Muscle of leg (tissue), 11 donors: ENCODE results near the gene CTSD. TPM values are rescaled to one million over a fixed set of nuclear protein-coding genes. Genes with fewer than 3 reads are reported as not detected.

Source experiments
- DNase-seq: peaks from one replicate; pipeline ENCODE4 v3.0.0; 2013
- H3K27ac ChIP-seq: one replicate; pipeline ENCODE4 v1.5.1; 2013; ENCODE audit warnings: mild to moderate bottlenecking, low read length, control low read depth
- H3K27me3 ChIP-seq: one replicate; pipeline ENCODE4 v1.6.1; 2013; ENCODE audit warnings: low read length; ENCODE audit not compliant: control insufficient read depth, insufficient read depth
- H3K36me3 ChIP-seq: one replicate; pipeline ENCODE4 v1.6.1; 2013; ENCODE audit warnings: low read length; ENCODE audit not compliant: control insufficient read depth, insufficient read depth
- H3K4me1 ChIP-seq: one replicate; pipeline ENCODE4 v1.6.1; 2013; ENCODE audit warnings: low read length; ENCODE audit not compliant: control insufficient read depth, insufficient read depth
- H3K4me3 ChIP-seq: one replicate; pipeline ENCODE4 v1.5.1; 2013; ENCODE audit warnings: low read length, control low read depth
- H3K9me3 ChIP-seq: replicated peaks from 2 replicates; pipeline ENCODE4 v1.6.1; 2013; ENCODE audit warnings: low read depth, low read length; ENCODE audit not compliant: control insufficient read depth
- WGBS: methylation state at CpG from one replicate; pipeline ENCODE4 v1.1.5; 2013; ENCODE audit warnings: missing lambda C conversion rate; ENCODE audit not compliant: insufficient coverage; 5-methylcytosine and 5-hydroxymethylcytosine counted together
- polyA plus RNA-seq, 8 donors: library from polyadenylated mRNA; unstranded; fragments of 120-200 nt; gene quantifications; one replicate each; pipeline versions ENCODE4 v1.2.1 to v1.2.3, GENCODE V29; 2013; ENCODE audit warnings: inconsistent platforms in 1 of 8, low replicate concordance in 1 of 8; ENCODE audit not compliant: insufficient read length in 8 of 8, insufficient read depth in 1 of 8
- total RNA-seq: library from RNA; stranded (reverse); fragments of 120-200 nt; gene quantifications from one replicate; pipeline ENCODE4 v1.2.4, GENCODE V29; 2013

Gene CTSD
- total and polyA plus RNA-seq, 9 donors = 56.9 to 120 (median 91.6) TPM

GRCh38 chr11:1783725-1784529, 20.2 kb upstream of the CTSD start:
- no peaks in the 10 kb centered on the region for H3K9me3 ChIP-seq
- DNase-seq = no peak
- peaks cover 11% of the 10 kb centered on the region for H3K27me3 ChIP-seq
- 76% methylated on average over 19 of the region's 24 CpGs for whole genome bisulfite sequencing
- no peaks in the 10 kb centered on the region for H3K36me3 ChIP-seq
- no peak overlapping the region for H3K27ac ChIP-seq
- H3K4me3 ChIP-seq = no peak overlapping the region
- H3K4me1 ChIP-seq = peaks cover 10% of the 10 kb centered on the region

- no peaks in the 10 kb centered on the region for H3K9me3 ChIP-seq
- peaks cover 11% of the 10 kb centered on the region for H3K27me3 ChIP-seq
- H3K36me3 ChIP-seq = no peaks in the 10 kb centered on the region
- H3K4me3 ChIP-seq = no peak overlapping the region
- 55% methylated on average over 9 of the region's 20 CpGs for WGBS
- no peak overlapping the region for H3K27ac ChIP-seq
- DNase-seq = no peak
- H3K4me1 ChIP-seq = peaks cover 10% of the 10 kb centered on the region
Observed at GRCh38 chr11:1782831-1783724, 19.4 kb upstream of the CTSD start.

DNA sequence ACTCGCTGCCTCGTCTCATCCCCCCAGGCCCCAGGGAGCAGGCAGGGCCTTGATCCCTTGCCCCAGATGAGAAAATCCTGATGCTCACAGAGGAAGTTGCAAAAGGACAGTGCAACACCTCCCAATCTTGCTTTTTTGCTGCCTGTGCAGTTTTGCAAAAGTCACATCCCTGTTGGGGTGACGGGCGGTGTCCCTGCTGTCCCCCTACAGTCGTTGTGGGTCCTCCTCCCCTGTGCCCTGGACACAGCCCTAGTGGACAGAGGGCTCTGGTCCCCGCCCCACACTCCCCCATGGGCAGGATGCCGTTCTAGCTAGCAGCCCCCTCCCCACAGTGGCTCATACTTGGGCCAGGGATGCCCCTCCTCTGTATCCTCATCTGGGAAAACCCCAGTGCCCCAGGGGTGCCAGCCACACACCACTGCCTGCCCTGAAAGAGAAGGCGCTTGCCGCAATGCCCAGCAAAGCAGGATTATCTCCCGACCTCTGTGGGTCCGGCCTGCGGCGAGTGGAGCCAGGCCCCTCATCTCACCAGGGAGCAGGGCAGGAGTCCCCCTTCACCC, 18.4 kb upstream of the CTSD start:
- Histone ChIP-seq H3K4me1 (peaks cover 10% of the 10 kb centered on the region), H3K36me3 (no peaks in the 10 kb centered on the region), H3K4me3 (no peak overlapping the region), H3K27me3 (peaks cover 11% of the 10 kb centered on the region), H3K27ac (no peak overlapping the region), H3K9me3 (no peaks in the 10 kb centered on the region)
- DNase-seq = no peak
- WGBS = 73% methylated on average over 8 of the region's 13 CpGs

DNA sequence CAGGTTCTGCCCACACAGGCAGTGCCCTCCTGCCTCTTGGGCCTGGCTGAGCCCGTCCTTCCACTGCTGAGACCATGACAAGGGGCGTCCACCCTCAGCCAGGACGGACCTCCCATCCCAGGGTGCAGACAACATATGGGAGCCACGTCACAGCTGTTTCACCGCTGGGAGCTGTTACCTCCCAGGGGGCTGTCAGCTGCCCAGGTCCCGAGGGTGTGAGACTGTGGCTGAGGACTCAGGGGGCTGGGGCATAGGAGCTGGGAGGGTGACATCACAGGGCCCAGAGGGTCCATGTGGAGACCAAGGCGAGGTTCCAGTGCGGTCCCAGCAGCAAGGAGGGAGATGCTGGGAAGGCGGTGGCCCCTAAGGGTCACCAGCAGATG, 17.9 kb upstream of the CTSD start:
- WGBS = 66% methylated on average over 8 of the region's 9 CpGs
- no peak overlapping the region for H3K27ac ChIP-seq
- H3K27me3 ChIP-seq = peaks cover 12% of the 10 kb centered on the region
- no peaks in the 10 kb centered on the region for H3K36me3 ChIP-seq
- no peak overlapping the region for H3K4me3 ChIP-seq
- peaks cover 10% of the 10 kb centered on the region for H3K4me1 ChIP-seq
- no peak for DNase-seq
- H3K9me3 ChIP-seq = peaks cover 3% of the 10 kb centered on the region

GRCh38 chr11:1780700-1781592, 17.2 kb upstream of the CTSD start:
- Histone ChIP-seq H3K27ac (no peak overlapping the region), H3K9me3 (peaks cover 3% of the 10 kb centered on the region), H3K4me1 (peaks cover 10% of the 10 kb centered on the region), H3K36me3 (no peaks in the 10 kb centered on the region), H3K27me3 (peaks cover 12% of the 10 kb centered on the region), H3K4me3 (no peak overlapping the region)
- WGBS = 41% methylated on average over 20 of the region's 25 CpGs
- DNase-seq = peak; percentile 58

DNA sequence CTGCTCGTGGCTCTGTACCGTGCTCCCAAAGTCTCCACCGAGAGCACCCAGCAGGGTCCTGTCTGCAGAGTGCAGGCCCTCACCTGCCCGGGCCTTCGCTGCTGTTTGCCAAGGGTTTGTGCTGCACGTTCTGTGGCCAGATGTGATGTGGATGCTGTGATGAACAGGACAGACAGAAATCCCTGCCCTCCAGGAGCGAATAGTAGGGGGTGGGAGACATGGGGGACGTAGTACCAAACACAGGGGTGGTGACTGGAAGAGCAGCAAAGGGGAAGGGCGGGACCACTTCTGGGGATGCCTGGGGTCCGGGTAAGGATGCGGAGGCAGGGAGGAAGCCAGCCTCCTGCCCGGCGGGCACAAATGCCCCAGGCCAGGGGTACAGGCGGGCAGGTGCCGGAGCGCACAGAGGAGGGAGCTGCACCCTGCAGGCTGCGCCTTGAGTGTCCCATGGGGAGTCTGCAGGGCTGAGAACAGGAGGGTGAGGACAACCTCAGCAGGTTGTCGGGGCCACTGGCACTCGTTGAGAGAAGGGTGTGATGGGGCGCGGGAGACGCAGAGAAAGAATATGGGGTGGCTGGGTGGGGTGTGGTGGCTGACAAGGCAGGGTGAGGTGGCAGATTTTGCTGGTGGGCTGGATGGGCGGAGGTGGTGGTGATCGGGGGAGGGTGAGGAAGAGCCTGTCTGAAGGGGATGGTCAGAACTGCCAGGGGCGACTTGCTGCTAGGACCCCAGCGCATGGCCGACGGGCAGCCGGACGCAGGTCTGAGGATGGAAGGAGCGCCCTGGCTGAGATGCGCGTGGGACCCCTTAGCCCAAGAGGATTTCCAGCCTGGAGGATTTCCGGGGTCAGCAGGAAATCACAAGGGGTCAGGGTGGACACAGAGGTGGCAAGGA, 16.3 kb upstream of the CTSD start:
- peaks cover 6% of the 10 kb centered on the region for H3K4me1 ChIP-seq
- no peak overlapping the region for H3K27ac ChIP-seq

DNA sequence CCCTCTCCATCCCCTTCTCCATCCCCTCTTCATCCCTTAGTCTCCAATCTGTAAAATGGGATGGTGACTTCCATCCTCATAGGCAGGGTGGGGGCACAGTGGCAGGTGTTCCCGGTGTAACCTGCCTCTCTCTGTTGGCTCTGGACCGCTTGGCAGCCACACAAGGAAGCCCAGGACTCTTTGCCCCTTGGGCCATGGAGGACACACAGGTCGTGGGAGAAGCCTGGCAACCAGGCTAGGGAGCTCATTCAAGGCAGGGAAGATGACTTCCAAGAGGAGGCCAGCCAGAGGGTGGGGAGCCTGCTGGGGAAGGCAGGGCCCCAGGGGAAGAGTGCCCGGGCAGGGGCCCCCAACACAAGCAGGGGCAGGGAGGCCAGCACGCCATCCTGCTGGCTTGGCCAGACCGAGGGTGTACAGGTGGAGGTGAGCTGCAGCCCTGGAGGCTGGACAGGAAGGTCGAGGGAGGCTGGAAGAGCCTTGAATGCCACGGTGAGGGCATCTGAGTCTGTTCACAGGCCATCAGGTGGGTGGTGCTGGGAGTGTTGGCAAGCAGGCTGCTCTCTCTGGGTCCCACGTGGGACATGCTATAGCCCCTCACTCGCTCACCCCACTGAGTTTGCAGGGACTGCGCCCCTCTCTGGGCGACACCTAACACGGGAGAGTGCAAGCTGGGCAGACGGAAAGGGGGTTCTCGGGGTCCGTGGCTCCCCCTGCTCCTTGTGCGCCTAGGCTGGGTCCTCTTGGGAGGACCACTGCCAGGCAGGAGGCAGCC, 15.5 kb upstream of the CTSD start:
- Histone ChIP-seq H3K36me3 (no peaks in the 10 kb centered on the region), H3K4me1 (peaks cover 6% of the 10 kb centered on the region), H3K9me3 (peaks cover 3% of the 10 kb centered on the region), H3K4me3 (no peak overlapping the region), H3K27me3 (peaks cover 12% of the 10 kb centered on the region), H3K27ac (no peak overlapping the region)
- 78% methylated on average over 17 of the region's 17 CpGs for WGBS
- DNase-seq = no peak

More for the DNA sequence above, 16.3 kb upstream of the CTSD start:
- Histone ChIP-seq H3K36me3 (no peaks in the 10 kb centered on the region), H3K4me3 (no peak overlapping the region), H3K27me3 (peaks cover 12% of the 10 kb centered on the region), H3K9me3 (peaks cover 3% of the 10 kb centered on the region)
- no peak for DNase-seq
- WGBS = 80% methylated on average over 32 of the region's 34 CpGs

DNA sequence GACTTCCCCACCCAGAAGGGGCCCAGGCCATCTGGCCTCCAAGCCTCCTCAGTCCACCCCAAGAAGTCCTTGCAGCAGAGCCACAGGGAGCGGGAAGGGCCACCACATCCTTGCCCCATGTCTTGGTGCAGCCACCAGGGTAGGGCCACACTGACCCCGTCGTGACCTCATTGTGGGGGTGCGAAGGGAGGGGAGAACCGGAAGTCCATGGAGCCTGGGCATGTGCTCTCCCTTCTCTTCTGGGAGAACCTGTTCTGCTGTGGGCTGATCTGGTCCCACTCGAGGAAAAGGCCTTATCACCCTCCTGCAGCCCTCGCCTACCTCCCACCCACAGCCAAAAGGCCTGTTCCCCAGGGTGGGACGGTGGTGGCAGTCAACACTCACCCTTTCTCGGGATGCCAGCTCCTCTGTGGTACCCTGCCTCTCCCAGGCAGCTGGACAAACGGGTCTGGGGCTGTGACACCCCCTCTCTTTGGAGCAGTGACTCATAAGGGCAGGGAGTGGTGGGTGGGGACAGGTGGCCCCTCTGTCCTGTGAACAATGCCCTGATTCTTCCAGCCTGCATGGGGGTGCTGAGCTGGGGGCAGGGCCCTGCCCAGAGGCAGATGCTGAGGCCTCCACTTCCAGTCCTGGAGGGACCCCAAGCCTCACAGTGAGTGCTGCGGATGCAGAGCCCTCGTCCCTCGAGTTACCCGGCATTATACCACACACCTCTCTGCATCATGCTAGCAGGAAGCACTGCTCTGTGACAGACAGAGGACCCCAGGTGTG, 14.6 kb upstream of the CTSD start:
- no peak overlapping the region for H3K27ac ChIP-seq
- WGBS = 65% methylated on average over 12 of the region's 14 CpGs
- no peak overlapping the region for H3K4me3 ChIP-seq
- H3K36me3 ChIP-seq = no peaks in the 10 kb centered on the region
- H3K4me1 ChIP-seq = peaks cover 6% of the 10 kb centered on the region
- peaks cover 12% of the 10 kb centered on the region for H3K27me3 ChIP-seq
- H3K9me3 ChIP-seq = peaks cover 3% of the 10 kb centered on the region
- no peak for DNase-seq
